Neural progenitor cell (in vitro differentiated cells): ENCODE measurements around the gene TAS2R46.

Source experiments
- CTCF ChIP-seq: fragments of 200-600 bp; sonication (generic); IDR thresholded peaks from 2 replicates; pipeline ENCODE4 v1.5.1; 2017; ENCODE audit warnings: antibody characterized with exemption, mild to moderate bottlenecking
- EZH2 ChIP-seq: fragments of 200-600 bp; sonication (generic); IDR thresholded peaks from 2 replicates; pipeline ENCODE4 v1.6.1; 2017; ENCODE audit warnings: antibody characterized with exemption, mild to moderate bottlenecking, moderate library complexity
- EZH2phosphoT487 ChIP-seq: fragments of 200-600 bp; sonication (generic); IDR thresholded peaks from 2 replicates; pipeline ENCODE4 v1.6.1; 2017; ENCODE audit warnings: antibody characterized with exemption

- no peak for TF ChIP-seq EZH2
- TF ChIP-seq CTCF = no peak
- TF ChIP-seq EZH2phosphoT487 = no peak
Observed at GRCh38 chr12:11081987-11082386, 19.9 kb upstream of the TAS2R46 start.
